ENCODE measurements around the gene GMPPA.

- no peak for TF ChIP-seq POLR2A (conservative IDR thresholded peaks at IDR 0.05)
- no peak for TF ChIP-seq CTCF (IDR thresholded peaks at IDR 0.05 in 2 of 3, conservative IDR thresholded peaks at IDR 0.05 in 1 of 3; ENCODE audit: insufficient read depth in 2 of 3, low read depth in 1 of 3, low read length in 3 of 3)
- no peak for TF ChIP-seq ZNF717 (CRISPR knock-in tag; IDR thresholded peaks at IDR 0.05)
- no peak for TF ChIP-seq MNT (conservative IDR thresholded peaks at IDR 0.05)
- no peak for TF ChIP-seq HMG20A (CRISPR knock-in tag; conservative IDR thresholded peaks at IDR 0.05)
- TF ChIP-seq TBP (optimal IDR thresholded peaks at IDR 0.05; ENCODE audit: low read depth, low read length), result no peak
- TF ChIP-seq POLR2AphosphoS5 (IDR thresholded peaks at IDR 0.05; ENCODE audit: control insufficient read depth, insufficient read depth, low read depth, low read length), result no peak
- no peak for TF ChIP-seq RCOR1 (IDR thresholded peaks at IDR 0.05; ENCODE audit: borderline replicate concordance in 1 of 2, low read depth in 2 of 2, low read length in 2 of 2)
These were observed 3.6 kb upstream of the GMPPA start for GRCh38 chr2:219494952-219495530.

All from K562 (cell line).